Measurements from ENCODE around the gene WNT5A.

Gene WNT5A

DNA sequence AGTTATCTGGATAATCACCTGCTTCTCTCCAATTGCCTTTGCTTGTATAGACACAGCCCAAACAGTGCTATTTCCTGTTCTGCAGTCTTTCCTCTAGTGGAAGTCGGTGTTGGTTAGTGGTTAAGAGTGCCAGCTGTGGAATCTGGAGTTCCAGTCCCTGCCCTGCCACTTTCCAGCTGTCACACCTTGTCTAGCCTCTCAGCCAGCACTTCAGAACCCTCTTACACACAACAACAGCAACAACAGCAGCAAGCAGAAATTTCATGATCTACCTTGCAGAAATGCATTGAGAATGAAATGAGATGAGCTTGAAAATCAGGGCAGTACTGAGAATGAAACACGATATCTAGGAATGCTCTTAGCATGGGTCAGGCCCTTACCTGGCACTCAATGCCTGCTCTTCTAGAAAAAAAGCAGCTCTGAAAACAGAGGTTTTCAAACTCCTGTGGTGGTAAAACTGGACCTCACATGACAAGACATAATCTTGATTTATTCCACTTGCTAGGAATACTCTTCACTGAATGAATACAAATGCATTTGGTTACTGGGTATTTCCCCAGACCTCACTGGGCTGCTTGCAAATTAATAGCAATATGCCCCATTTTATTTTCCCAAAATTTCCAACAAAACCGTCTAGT is 3.3 kb upstream of the WNT5A start:
- no peak for DNase-seq
- Histone ChIP-seq H3K4me1 (no peaks in the 10 kb centered on the region), H3K27me3 (peaks cover 47% of the 10 kb centered on the region), H3K36me3 (no peaks in the 10 kb centered on the region), H3K4me3 (ENCODE audit: low read depth, low read length) (no peak overlapping the region), H3K9me3 (no peaks in the 10 kb centered on the region)
- no peak for TF ChIP-seq CTCF (IDR thresholded peaks at IDR 0.05; ENCODE audit: low read depth, low read length)

DNA sequence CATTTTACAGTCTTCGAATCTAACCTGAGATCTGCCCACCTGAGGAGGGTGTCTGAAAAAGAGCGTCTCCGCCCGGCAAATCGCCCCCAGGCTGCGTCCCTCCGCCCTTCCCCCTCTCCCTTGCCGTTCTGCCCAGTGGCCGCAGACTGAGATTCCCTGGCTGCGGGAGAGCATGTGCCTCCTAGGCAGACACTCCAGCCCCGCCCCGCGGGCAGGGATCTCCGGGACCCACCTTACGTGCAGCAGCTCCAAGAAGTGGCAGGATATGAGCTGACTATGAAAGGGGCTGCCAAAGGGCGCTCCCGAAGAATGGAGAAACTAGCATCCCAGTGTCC is 2.7 kb upstream of the WNT5A start:
- Histone ChIP-seq H3K4me3 (ENCODE audit: low read depth, low read length) (no peak overlapping the region), H3K27me3 (peaks cover 51% of the 10 kb centered on the region), H3K36me3 (no peaks in the 10 kb centered on the region), H3K4me1 (no peaks in the 10 kb centered on the region), H3K9me3 (no peaks in the 10 kb centered on the region)
- no peak for TF ChIP-seq CTCF (IDR thresholded peaks at IDR 0.05; ENCODE audit: low read depth, low read length)
- no peak for DNase-seq

- Histone ChIP-seq H3K27me3 (peaks cover 57% of the 10 kb centered on the region), H3K36me3 (no peaks in the 10 kb centered on the region), H3K4me3 (ENCODE audit: low read depth, low read length) (no peak overlapping the region), H3K4me1 (no peaks in the 10 kb centered on the region), H3K9me3 (no peaks in the 10 kb centered on the region)
- TF ChIP-seq CTCF (IDR thresholded peaks at IDR 0.05; ENCODE audit: low read depth, low read length): no peak
- DNase-seq: no peak
Measured at GRCh38 chr3:55488398-55489055, 1.4 kb upstream of the WNT5A start.

- H3K9me3 ChIP-seq: no peaks in the 10 kb centered on the region
- H3K27me3 ChIP-seq: peaks cover 60% of the 10 kb centered on the region
- no peak for TF ChIP-seq CTCF (IDR thresholded peaks at IDR 0.05; ENCODE audit: low read depth, low read length)
- H3K4me1 ChIP-seq: no peaks in the 10 kb centered on the region
- peak overlapping the region; percentile 23; the same call in 1 of the 2 replicates for H3K4me3 ChIP-seq (ENCODE audit: low read depth, low read length)
- no peaks in the 10 kb centered on the region for H3K36me3 ChIP-seq
- DNase-seq: no peak
Measured at GRCh38 chr3:55487381-55488241, 505 bp upstream of the WNT5A start.

GRCh38 chr3:55486101-55486856 is 827 bp downstream of the WNT5A start:
- Histone ChIP-seq H3K4me3 (ENCODE audit: low read depth, low read length) (no peak overlapping the region), H3K4me1 (no peaks in the 10 kb centered on the region), H3K36me3 (no peaks in the 10 kb centered on the region), H3K9me3 (no peaks in the 10 kb centered on the region), H3K27me3 (peaks cover 71% of the 10 kb centered on the region)
- DNase-seq: no peak
- TF ChIP-seq CTCF (IDR thresholded peaks at IDR 0.05; ENCODE audit: low read depth, low read length): no peak

All from BE2C (cell line).